ENCODE data around the gene SPSB4.

- TF ChIP-seq CTCF (IDR thresholded peaks at IDR 0.05), result no peak
- no peak for TF ChIP-seq EZH2 (IDR thresholded peaks at IDR 0.05; ENCODE audit: borderline replicate concordance, insufficient read depth, low read depth, low read length, poor library complexity, severe bottlenecking)
These were observed 5.3 kb upstream of the SPSB4 start for GRCh38 chr3:141045849-141046248.
